DND-41 (cell line): ENCODE results near the gene NUBPL.
"Not testable (repeated sequence)": the region's sequence is repeated elsewhere in the genome, so short reads cannot be mapped to it uniquely, and the experiment has no call there.

Source experiments
- ATAC-seq: fragments of 200-7000 bp; cut with Tn5 transposase; 3 replicates; pipeline ENCODE4 v1.9.1; 2021; ENCODE audit warnings: low read depth; ENCODE audit not compliant: insufficient read depth
- DNase-seq: peaks from one replicate; pipeline ENCODE4 v3.0.0-alpha.2; 2020
- H2AFZ ChIP-seq: 2 replicates; pipeline ENCODE4 v1.6.0; 2012; ENCODE audit warnings: low read depth, low read length
- H3K27ac ChIP-seq: 2 replicates; pipeline ENCODE4 v1.5.1; 2012; ENCODE audit warnings: low read length, inconsistent platforms
- H3K27me3 ChIP-seq: fragments of 200-600 bp; sonication (generic); 2 replicates; pipeline ENCODE4 v1.6.0; 2012; ENCODE audit warnings: low read length, mild to moderate bottlenecking, inconsistent platforms; ENCODE audit not compliant: insufficient read depth, poor library complexity
- H3K36me3 ChIP-seq: 2 replicates; pipeline ENCODE4 v1.5.1; 2012; ENCODE audit warnings: low read length, inconsistent platforms; ENCODE audit not compliant: insufficient read depth
- H3K4me1 ChIP-seq: 2 replicates; pipeline ENCODE4 v1.5.1; 2012; ENCODE audit warnings: mild to moderate bottlenecking, low read length; ENCODE audit not compliant: insufficient read depth
- H3K4me2 ChIP-seq: 2 replicates; pipeline ENCODE4 v1.6.0; 2012; ENCODE audit warnings: mild to moderate bottlenecking, moderate library complexity, low read length, inconsistent platforms; ENCODE audit not compliant: insufficient read depth
- H3K4me3 ChIP-seq, 2 experiments: fragments of 200-600 bp in 1 of 2; shearing (Covaris generic) in 1 of 2; 2 replicates each; pipeline ENCODE4 v1.5.1; 2012 to 2016; ENCODE audit warnings: inconsistent platforms in 2 of 2, low read length in 2 of 2, mild to moderate bottlenecking in 2 of 2, low read depth in 1 of 2, moderate library complexity in 1 of 2
- H3K79me2 ChIP-seq: 2 replicates; pipeline ENCODE4 v1.6.0; 2012; ENCODE audit warnings: low read length, inconsistent platforms; ENCODE audit not compliant: insufficient read depth
- H3K9ac ChIP-seq: 2 replicates; pipeline ENCODE4 v1.6.0; 2012; ENCODE audit warnings: low read depth, mild to moderate bottlenecking, inconsistent platforms, low read length, moderate library complexity
- H3K9me3 ChIP-seq: 2 replicates; pipeline ENCODE4 v1.5.1; 2012; ENCODE audit warnings: low read length, moderate library complexity, mild to moderate bottlenecking, inconsistent platforms; ENCODE audit not compliant: insufficient read depth, severe bottlenecking
- H4K20me1 ChIP-seq: 2 replicates; pipeline ENCODE4 v1.6.0; 2012; ENCODE audit warnings: low read length; ENCODE audit not compliant: insufficient read depth
- CTCF ChIP-seq: IDR thresholded peaks from 2 replicates; pipeline ENCODE4 v1.5.1; 2012; ENCODE audit warnings: borderline replicate concordance, low read length, moderate library complexity, mild to moderate bottlenecking; ENCODE audit not compliant: poor library complexity, severe bottlenecking; ENCODE audit errors: extremely low read depth
- EZH2 ChIP-seq: IDR thresholded peaks from 3 replicates; pipeline ENCODE4 v1.6.1; 2012; ENCODE audit warnings: borderline replicate concordance, low read depth, mild to moderate bottlenecking, moderate library complexity, low read length, inconsistent platforms; ENCODE audit not compliant: severe bottlenecking

NUBPL gene

GRCh38 chr14:31864937-31865855, 304.0 kb downstream of the NUBPL start:
- Histone ChIP-seq H4K20me1 (no peaks in the 10 kb centered on the region), H3K36me3 (no peaks in the 10 kb centered on the region), H3K27ac (no peak overlapping the region), H3K4me2 (no peak overlapping the region), H3K9ac (no peak overlapping the region), H3K79me2 (no peaks in the 10 kb centered on the region), H3K4me1 (no peaks in the 10 kb centered on the region), H3K27me3 (no peaks in the 10 kb centered on the region), H3K9me3 (no peaks in the 10 kb centered on the region), H2AFZ (no peak overlapping the region), H3K4me3 (no peak overlapping the region)
- no peak for ATAC-seq
- no peak for TF ChIP-seq EZH2
- no peak for TF ChIP-seq CTCF
- DNase-seq = no peak

GRCh38 chr14:31867570-31867969, 306.4 kb downstream of the NUBPL start:
- TF ChIP-seq CTCF (no peak), EZH2 (no peak)
- no peak for ATAC-seq
- DNase-seq = no peak
- no peak overlapping the region for H3K27ac ChIP-seq
- no peaks in the 10 kb centered on the region for H3K79me2 ChIP-seq
- H2AFZ ChIP-seq = no peak overlapping the region
- H3K4me3 ChIP-seq = no peak overlapping the region
- H3K27me3 ChIP-seq = no peaks in the 10 kb centered on the region
- H3K4me1 ChIP-seq = no peaks in the 10 kb centered on the region
- H3K9me3 ChIP-seq = no peaks in the 10 kb centered on the region
- H4K20me1 ChIP-seq = no peaks in the 10 kb centered on the region
- no peak overlapping the region for H3K4me2 ChIP-seq
- no peaks in the 10 kb centered on the region for H3K36me3 ChIP-seq
- H3K9ac ChIP-seq = no peak overlapping the region

DNA sequence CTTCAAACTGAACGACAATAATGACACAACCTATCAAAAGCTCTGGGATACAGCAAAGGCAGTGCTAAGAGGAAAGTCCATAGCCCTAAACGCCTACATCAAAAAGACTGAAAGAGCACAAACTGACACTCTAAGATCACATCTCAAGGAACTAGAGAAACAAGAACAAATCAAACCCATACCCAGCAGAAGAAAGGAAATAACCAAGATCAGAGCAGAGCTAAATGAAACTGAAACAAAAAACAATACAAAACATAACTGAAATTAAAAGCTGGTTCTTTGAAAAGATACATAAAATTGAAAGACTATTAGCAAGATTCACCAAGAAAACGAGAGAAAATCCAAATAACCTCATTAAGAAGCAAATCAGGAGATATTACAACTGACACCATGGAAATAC, 306.9 kb downstream of the NUBPL start:
- H3K79me2 ChIP-seq, H4K20me1 ChIP-seq, ATAC-seq, H3K9me3 ChIP-seq, H3K4me3 ChIP-seq, H3K27ac ChIP-seq, DNase-seq, H3K36me3 ChIP-seq, H3K9ac ChIP-seq, H3K4me2 ChIP-seq, H3K27me3 ChIP-seq, H3K4me1 ChIP-seq, H2AFZ ChIP-seq: not testable (repeated sequence)

GRCh38 chr14:31876741-31877140, 315.5 kb downstream of the NUBPL start:
- ATAC-seq = no peak

More at GRCh38 chr14:31876741-31877140, 315.5 kb downstream of the NUBPL start:
- DNase-seq = no peak
- Histone ChIP-seq H3K9ac (no peak overlapping the region), H4K20me1 (no peaks in the 10 kb centered on the region), H3K27me3 (no peaks in the 10 kb centered on the region), H3K4me2 (no peak overlapping the region), H3K4me3 (no peak overlapping the region), H3K4me1 (no peaks in the 10 kb centered on the region), H3K36me3 (no peaks in the 10 kb centered on the region), H3K9me3 (no peaks in the 10 kb centered on the region), H3K79me2 (no peaks in the 10 kb centered on the region), H2AFZ (no peak overlapping the region), H3K27ac (no peak overlapping the region)
- TF ChIP-seq CTCF (no peak), EZH2 (no peak)
